HL-60 (cell line): ENCODE measurements around the gene USP8.

Experiments used
- CTCF ChIP-seq: IDR thresholded peaks from one replicate; pipeline ENCODE4 v1.5.1; 2011; ENCODE audit warnings: low read length, control low read depth, inconsistent platforms; ENCODE audit not compliant: insufficient read depth
- GABPA ChIP-seq: IDR thresholded peaks from 2 replicates; pipeline ENCODE4 v1.6.1; 2012; ENCODE audit warnings: low read depth
- POLR2AphosphoS5 ChIP-seq: IDR thresholded peaks from 2 replicates; pipeline ENCODE4 v1.6.1; 2012; ENCODE audit warnings: low read depth
- REST ChIP-seq: IDR thresholded peaks from 2 replicates; pipeline ENCODE4 v1.6.1; 2012; ENCODE audit warnings: low read depth; ENCODE audit not compliant: insufficient replicate concordance
- SPI1 ChIP-seq: IDR thresholded peaks from 2 replicates; pipeline ENCODE4 v1.6.1; 2012; ENCODE audit warnings: low read depth, mild to moderate bottlenecking, borderline replicate concordance

- TF ChIP-seq CTCF (no peak), REST (no peak), POLR2AphosphoS5 (no peak), GABPA (no peak), SPI1 (no peak)
Observed at GRCh38 chr15:50415752-50416404, 8.3 kb upstream of the USP8 start.
